H4 (cell line): Measurements from ENCODE around the gene CCNQ. TPM values are rescaled to one million over a fixed set of nuclear protein-coding genes. Genes with fewer than 3 reads are reported as not detected.

Experiments
- DNase-seq: peaks from one replicate; pipeline ENCODE4 v3.0.0-alpha.2; 2015; ENCODE audit warnings: low spot score
- total RNA-seq: library from RNA; depleted of rRNA; stranded (reverse); fragments of >200 nt; shearing (Covaris generic); gene quantifications from 2 replicates; pipeline ENCODE4 v1.2.3, GENCODE V29; 2014

The CCNQ gene
- total RNA-seq, 1 experiment from 2014 or later, result 31.4 TPM

GRCh38 chrX:153637121-153638040, 38.4 kb upstream of the CCNQ start:
- no peak for DNase-seq

- no peak for DNase-seq
Observed at GRCh38 chrX:153636716-153637115, 37.8 kb upstream of the CCNQ start.

DNA sequence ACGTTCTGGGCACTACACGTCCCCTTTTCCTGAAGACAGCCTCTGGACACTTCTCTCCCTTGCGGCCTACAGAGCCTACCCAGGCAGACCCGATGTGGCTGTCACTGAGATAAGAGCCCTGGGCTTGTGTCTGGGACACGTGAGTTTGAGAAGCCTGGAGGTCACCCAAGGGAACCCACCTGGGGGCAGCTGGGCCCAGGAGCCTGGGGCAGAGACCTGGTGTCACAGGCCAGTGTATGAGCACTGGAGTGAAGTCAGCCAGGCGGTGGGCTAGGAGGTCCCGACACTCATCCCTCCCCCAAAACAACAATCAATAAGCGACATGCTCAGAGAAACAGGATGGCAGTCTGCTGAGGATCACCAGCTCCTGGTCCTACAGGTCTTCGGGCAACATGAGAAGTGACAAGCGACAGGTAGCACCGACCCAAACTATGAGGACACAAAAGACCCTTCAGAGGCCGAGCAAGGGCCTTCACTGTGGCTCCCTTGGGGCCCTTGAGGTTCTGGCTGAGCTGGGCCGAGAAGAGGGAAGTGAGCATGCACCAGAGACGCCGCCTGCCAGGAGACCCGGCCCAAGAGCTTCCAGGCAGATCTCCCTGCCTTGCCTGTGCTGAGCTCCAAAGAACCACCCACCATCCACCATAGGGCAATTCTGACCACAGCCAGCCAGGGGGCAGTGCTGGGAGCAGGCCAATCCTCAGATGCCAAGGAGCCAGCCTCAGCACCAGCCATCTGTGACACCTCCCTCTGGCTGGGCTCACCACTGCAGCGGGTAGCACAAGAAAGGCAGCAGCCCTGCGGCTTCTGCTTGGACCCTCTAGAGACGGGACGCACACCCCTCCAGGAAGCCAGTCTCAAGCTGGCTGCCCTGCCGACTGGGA, 37.1 kb upstream of the CCNQ start:
- peak; percentile 62 for DNase-seq

GRCh38 chrX:153635388-153635787, 36.4 kb upstream of the CCNQ start:
- no peak for DNase-seq

DNA sequence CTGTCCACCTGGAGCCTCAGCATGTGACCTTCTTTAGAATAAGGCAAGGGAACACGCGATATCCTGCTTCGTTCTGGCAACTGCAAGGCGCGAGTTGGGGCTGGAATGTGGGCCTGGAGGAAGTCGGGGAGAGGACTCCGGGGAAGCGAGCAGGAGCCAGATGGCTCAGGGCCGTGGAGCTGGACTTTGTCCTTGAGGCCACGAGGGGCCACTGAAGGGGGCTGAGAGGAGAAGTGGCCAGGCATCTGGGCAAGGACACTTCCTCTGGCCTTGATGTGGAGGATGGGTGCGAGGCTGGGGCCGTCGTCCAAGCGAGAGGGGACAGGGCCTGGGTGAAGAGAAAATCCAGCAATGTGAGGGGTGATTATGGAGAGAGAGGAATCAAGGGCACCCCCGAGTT, 35.9 kb upstream of the CCNQ start:
- DNase-seq, result no peak

GRCh38 chrX:153634236-153634635, 35.3 kb upstream of the CCNQ start:
- no peak for DNase-seq

- no peak for DNase-seq
Observed at GRCh38 chrX:153633607-153634180, 34.8 kb upstream of the CCNQ start.

DNA sequence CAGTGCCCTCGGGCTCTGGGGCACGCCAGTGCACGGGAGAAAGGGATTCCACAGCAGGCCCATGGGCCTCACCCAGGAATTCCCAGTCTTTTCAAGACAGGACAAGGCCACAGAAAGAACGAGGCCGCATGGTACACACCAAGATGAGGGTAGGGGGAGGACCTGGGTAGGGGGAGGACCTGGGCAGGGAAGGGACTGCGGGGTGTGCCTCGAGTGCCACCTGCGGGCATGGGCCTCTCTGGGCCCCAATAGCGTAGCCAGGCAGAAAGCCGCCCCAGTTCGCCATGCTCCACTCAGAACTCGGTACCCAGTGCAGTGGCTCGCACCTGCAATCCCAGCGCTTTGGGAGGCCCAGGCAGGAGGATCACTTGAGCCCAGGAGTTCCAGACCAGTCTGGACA, 34.1 kb upstream of the CCNQ start:
- no peak for DNase-seq

DNA sequence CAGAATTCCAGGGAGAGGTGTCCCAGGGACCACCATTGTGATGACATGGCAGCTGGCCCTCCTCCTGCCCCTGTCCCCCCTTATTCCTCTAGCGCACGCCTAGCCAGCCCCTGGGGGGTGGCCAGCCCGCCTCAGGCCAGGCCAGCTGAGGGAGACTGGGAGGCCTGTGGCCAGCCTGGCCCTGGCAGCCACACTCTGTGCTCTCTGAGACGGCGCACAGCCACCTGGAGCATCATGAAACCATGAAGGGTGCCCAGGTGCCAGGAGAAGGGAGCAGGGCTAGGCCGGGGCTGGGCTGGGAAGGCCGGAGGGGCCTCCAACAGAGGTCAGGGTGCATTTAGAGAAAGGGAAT, 33.6 kb upstream of the CCNQ start:
- no peak for DNase-seq

GRCh38 chrX:153631907-153632594, 33.1 kb upstream of the CCNQ start:
- DNase-seq, result no peak

GRCh38 chrX:153631346-153631745, 32.4 kb upstream of the CCNQ start:
- DNase-seq, result no peak

DNA sequence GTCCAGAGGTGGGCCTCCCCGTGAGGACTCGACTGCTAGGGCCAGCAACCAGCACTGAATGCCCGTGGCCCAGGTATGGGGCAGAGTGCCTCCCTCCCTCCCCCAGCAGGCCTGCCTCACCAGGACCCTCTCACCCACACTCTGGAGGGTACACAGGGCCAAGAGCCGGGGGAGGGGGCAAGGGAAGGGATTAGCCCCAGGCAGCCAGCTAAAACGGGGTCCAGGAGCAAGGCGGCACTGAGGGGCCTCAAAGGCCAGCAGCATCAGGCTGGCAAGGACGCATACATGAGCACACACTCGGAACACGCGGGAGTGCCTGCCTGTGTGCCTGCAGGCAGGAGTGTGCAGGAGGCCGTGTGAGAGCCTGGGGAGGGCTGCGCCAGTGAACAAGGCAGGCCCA, 29.7 kb upstream of the CCNQ start:
- no peak for DNase-seq

DNA sequence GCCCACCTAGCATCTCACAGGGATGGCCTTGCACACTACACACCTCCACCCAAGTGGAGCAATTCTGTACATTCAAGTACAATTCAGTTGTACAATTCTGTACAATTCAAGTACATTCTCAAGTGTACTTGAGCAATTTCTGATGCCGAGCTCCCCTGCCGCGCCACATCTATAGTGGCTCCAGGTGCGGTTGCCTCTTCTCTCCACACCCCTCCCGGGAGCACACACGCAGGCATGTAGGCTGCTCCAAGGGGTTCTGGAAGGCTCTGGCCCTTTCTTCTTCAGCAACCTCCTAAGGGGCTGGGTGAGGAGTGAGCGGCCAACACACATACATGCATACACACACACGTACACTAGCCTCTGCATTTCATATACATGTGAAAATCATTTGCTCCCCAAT, 29.2 kb upstream of the CCNQ start:
- no peak for DNase-seq

- DNase-seq, result no peak
Observed at GRCh38 chrX:153627675-153628111, 28.8 kb upstream of the CCNQ start.

DNA sequence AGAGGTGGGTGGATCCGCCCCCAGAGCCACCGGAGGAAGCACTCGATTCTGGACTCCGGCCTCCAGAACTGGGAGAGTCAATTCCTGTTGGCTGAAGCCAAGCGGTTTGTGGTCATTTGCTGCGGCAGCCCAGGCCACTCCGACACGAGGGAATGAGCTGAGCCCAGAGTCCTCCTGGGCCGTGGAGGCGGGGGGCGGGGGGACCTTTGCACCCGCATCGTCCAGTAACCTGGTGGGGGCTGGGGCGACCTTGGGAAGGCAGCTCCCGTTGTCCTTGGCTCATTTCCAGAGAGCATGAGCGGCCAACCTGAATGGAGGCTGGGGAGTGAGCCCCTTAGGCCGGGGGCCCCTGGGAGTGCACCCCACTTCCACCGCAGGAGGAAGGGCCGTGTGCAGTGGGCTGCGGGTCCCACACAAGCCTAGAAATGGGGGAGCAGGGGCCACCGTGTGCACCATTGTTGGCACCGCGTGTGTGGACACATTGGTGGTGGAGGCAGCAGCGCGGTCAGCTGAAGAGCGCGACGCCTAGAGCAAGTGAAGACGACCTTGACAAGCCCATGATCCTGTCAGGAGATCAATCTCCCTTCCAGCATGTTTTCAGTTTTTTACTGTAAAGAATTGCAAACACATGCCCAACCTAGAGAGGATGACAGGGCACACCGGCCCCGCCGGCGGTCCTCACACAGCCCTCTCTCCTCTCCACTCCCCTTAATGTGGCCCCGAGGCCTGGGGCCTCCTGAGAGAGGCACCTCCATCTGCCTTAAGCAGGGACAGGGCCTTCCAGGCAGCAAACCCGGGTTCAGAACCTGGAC, 28.1 kb upstream of the CCNQ start:
- no peak for DNase-seq

DNA sequence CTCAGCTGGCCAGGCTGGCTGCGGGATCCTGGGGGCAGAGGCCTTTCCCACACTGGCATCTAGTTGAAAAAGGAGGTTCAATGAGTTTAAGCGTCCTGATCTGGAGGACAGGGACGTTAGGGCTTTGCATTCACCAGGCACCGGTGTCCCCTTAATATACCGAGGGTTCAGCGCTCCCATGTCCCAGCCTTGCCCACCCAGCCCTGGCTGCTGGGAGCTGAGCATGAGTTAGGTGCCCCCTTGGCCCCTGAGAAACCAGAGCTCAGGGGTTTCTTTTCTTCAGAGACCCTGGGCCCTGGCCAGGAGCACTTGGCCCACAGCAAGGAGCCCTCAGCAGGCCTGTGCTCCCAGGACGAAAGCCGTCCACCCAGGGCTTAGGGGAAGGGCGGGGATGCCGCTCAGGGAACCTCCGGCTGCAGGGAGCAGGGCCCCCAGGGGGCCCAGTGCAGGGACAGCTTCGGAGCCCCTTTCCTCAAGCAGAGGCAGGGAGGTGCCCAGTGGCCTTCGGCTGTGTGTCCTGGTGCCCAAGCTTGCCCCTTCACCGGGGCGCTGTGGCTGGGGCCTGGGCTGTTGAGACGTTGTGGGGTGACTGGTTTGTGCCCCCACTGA, 27.2 kb upstream of the CCNQ start:
- DNase-seq, result no peak

GRCh38 chrX:153625271-153626024, 26.5 kb upstream of the CCNQ start:
- DNase-seq, result no peak

DNA sequence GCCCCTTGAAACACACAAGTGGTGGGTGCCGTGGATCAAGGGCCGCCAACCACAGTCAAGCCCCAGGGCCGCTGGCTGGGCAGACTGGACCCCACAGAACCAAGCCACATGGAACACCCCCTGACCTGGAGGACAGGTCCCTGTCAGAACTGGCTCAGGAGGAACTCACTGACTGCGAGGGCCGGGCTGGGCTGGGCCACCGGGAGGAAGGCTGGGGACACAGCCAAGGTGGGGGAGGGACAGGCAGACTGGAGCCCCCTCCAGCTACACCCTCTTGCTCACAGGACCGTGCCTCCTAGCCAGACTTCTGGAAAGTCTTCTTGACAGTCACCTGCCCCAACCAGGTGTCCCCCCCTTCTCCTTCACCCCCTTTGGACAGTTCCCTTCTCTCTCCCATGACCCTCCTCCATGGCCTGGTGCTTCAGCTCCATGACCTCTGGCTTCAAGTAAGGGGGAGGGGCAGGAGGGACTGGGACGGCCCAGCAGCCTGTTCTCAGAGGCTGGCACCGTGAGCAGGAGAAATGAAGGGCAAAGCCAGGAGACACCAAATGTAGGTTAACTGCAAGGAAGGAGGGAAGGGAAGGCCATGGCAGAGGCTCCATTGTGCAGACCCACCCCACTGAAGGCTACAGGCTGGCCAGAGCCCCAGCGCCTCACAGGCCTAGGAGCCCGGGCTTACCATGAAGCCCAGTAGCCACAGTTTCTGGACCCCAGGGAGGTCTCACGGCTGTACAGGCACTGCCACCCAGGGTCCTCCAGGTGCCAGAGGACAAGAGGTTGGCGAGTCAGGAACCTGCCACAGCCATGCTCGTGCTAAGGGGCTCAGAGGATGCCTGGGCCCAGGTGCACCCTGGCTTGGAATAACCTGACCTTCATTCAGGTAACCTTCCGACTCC, 25.5 kb upstream of the CCNQ start:
- DNase-seq, result no peak
